LHCN-M2 (cell line): Measurements from ENCODE around the gene KRTCAP2. TPM values are rescaled to one million over a fixed set of nuclear protein-coding genes. Genes with fewer than 3 reads are reported as not detected.

Experiments
- DNase-seq: peaks from one replicate; pipeline ENCODE4 v3.0.0-alpha.2; 2012; ENCODE audit warnings: low read depth
- total RNA-seq: library from RNA; depleted of rRNA; stranded (reverse); fragments of >200 nt; gene quantifications from 2 replicates; pipeline ENCODE4 v1.2.3, GENCODE V29; 2014

Gene KRTCAP2
- total RNA-seq, 1 experiment from 2014 or later, result 96.7 TPM

GRCh38 chr1:155184351-155184811 lies 11.3 kb upstream of the KRTCAP2 start:
- no peak for DNase-seq

GRCh38 chr1:155183775-155184221 lies 10.7 kb upstream of the KRTCAP2 start:
- no peak for DNase-seq

- DNase-seq, result no peak
Measured at GRCh38 chr1:155182052-155182550, 9.0 kb upstream of the KRTCAP2 start.

GRCh38 chr1:155181371-155182051 lies 8.4 kb upstream of the KRTCAP2 start:
- no peak for DNase-seq

GRCh38 chr1:155179112-155180031 lies 6.3 kb upstream of the KRTCAP2 start:
- no peak for DNase-seq

GRCh38 chr1:155178441-155179111 lies 5.5 kb upstream of the KRTCAP2 start:
- DNase-seq, result no peak

- no peak for DNase-seq
Measured at GRCh38 chr1:155177918-155178281, 4.8 kb upstream of the KRTCAP2 start.

- no peak for DNase-seq
Measured at GRCh38 chr1:155177192-155177917, 4.3 kb upstream of the KRTCAP2 start.

- DNase-seq, result peak; percentile 67
Measured at GRCh38 chr1:155176544-155177071, 3.5 kb upstream of the KRTCAP2 start.

- peak; percentile 10 for DNase-seq
Measured at GRCh38 chr1:155175927-155176371, 2.8 kb upstream of the KRTCAP2 start.

- no peak for DNase-seq
Measured at GRCh38 chr1:155175281-155175926, 2.3 kb upstream of the KRTCAP2 start.

GRCh38 chr1:155174324-155175280 lies 1.5 kb upstream of the KRTCAP2 start:
- peak; percentile 10 for DNase-seq

- DNase-seq, result peak; percentile 36
Measured at GRCh38 chr1:155173478-155174323, 597 bp upstream of the KRTCAP2 start, which contains the start of gene TRIM46. Gene TRIM46, plus strand, starts transcription at chr1:155173849. Its CDS starts 118 bp downstream, at chr1:155173967.

GRCh38 chr1:155171836-155172731 lies 1.0 kb downstream of the KRTCAP2 start:
- no peak for DNase-seq

GRCh38 chr1:155170806-155171205 lies 2.3 kb downstream of the KRTCAP2 start:
- no peak for DNase-seq

- DNase-seq, result no peak
Measured at GRCh38 chr1:155170101-155170785, 2.9 kb downstream of the KRTCAP2 start.
